ENCODE results near the gene SOWAHC. TPM values are rescaled to one million over a fixed set of nuclear protein-coding genes. Genes with fewer than 3 reads are reported as not detected.

Gene SOWAHC
- total and polyA plus RNA-seq, 2 of the 13 experiments (the other 11 are each of a cell fraction or from before 2014, with no cell fraction given): 21.2 to 22.5 TPM

GRCh38 chr2:109637749-109638570 lies 23.8 kb downstream of the SOWAHC start (continued):
- TF ChIP-seq ZNF646 (CRISPR knock-in tag; IDR thresholded peaks at IDR 0.05) (no peak; the same call in 1 of the 2 replicates), RFXANK (CRISPR knock-in tag; IDR thresholded peaks at IDR 0.05) (peak; percentile 60; the same call in 1 of the 2 replicates), ZMAT3 (CRISPR knock-in tag; conservative IDR thresholded peaks at IDR 0.05) (0 out of 2 replicates have a peak, but pooled peaks have one; percentile 24), ZNF549 (CRISPR knock-in tag; IDR thresholded peaks at IDR 0.05) (no peak), ARNT2 (CRISPR knock-in tag; IDR thresholded peaks at IDR 0.05; ENCODE audit: low read depth) (no peak), MIER3 (CRISPR knock-in tag; IDR thresholded peaks at IDR 0.05; ENCODE audit: borderline replicate concordance) (no peak), HDAC1 (CRISPR knock-in tag; IDR thresholded peaks at IDR 0.05) (peak; percentile 60), HOXA3 (CRISPR knock-in tag; IDR thresholded peaks at IDR 0.05) (peak; percentile 28; the same call in 1 of the 2 replicates), PHF8 (CRISPR knock-in tag; IDR thresholded peaks at IDR 0.05) (0 out of 2 replicates have a peak, but pooled peaks have one; percentile 24), GATAD1 (CRISPR knock-in tag; IDR thresholded peaks at IDR 0.05) (peak; percentile 42; the same call in 1 of the 2 replicates), NKX3-1 (CRISPR knock-in tag; IDR thresholded peaks at IDR 0.05) (no peak), ZNF562 (CRISPR knock-in tag; IDR thresholded peaks at IDR 0.05; ENCODE audit: borderline replicate concordance) (no peak), CENPX (CRISPR knock-in tag; IDR thresholded peaks at IDR 0.05) (no peak), GFI1 (CRISPR knock-in tag; IDR thresholded peaks at IDR 0.05; ENCODE audit: borderline replicate concordance) (peak; percentile 66; the same call in 1 of the 2 replicates), FOXA3 (CRISPR knock-in tag; IDR thresholded peaks at IDR 0.05) (peak; percentile 70; the same call in 1 of the 2 replicates), POGZ (CRISPR knock-in tag; IDR thresholded peaks at IDR 0.05) (peak; percentile 59; the same call in 1 of the 2 replicates), ZNF44 (CRISPR knock-in tag; IDR thresholded peaks at IDR 0.05) (no peak), HES4 (CRISPR knock-in tag; IDR thresholded peaks at IDR 0.05; ENCODE audit: borderline replicate concordance) (no peak), SALL1 (CRISPR knock-in tag; IDR thresholded peaks at IDR 0.05) (peak; percentile 68), FOXC1 (CRISPR knock-in tag; IDR thresholded peaks at IDR 0.05; ENCODE audit: borderline replicate concordance) (no peak), RARA (CRISPR knock-in tag; IDR thresholded peaks at IDR 0.05) (peak; percentile 77), ZNF263 (CRISPR knock-in tag; IDR thresholded peaks at IDR 0.05) (no peak), ZNF710 (CRISPR knock-in tag; IDR thresholded peaks at IDR 0.05; ENCODE audit: borderline replicate concordance) (peak; percentile 55; the same call in 1 of the 2 replicates), TOE1 (CRISPR knock-in tag; IDR thresholded peaks at IDR 0.05) (no peak)
